ENCODE data around the gene F8. TPM values are rescaled to one million over a fixed set of nuclear protein-coding genes. Genes with fewer than 3 reads are reported as not detected.
A peak's percentile ranks its signal among the peaks of the same experiment; 100 is the strongest.
"Not testable (repeated sequence)": the region's sequence is repeated elsewhere in the genome, so short reads cannot be mapped to it uniquely, and the experiment has no call there.

The F8 gene
- total RNA-seq, 4 donors from 2014 or later, result 12.5 to 26.5 (median 19.1) TPM

DNA sequence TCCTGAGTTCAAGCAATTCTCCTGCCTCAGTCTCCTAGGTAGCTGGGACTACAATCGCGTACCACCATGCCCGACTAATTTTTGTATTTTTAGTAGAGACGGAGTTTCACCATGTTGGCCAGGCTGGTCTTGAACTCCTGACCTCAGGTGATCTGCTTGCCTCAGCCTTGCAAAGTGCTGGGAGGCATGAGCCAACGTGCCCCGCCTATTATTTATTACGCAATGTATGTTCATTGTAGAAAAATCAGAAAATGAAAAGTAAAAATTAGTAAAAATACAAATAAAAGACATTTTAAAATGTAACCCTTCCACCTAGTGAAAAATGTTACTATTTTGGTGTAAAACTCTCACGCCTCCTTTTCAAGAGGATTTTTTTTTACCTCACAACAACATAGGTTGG is 122.2 kb downstream of the F8 start:
- 81 to 82% methylated on average over 5 to 7 of the region's 8 CpGs for WGBS, 2 donors (ENCODE audit: low coverage in 1 of 2)
- Histone ChIP-seq H3K4me1 (no peaks in the 10 kb centered on the region), H3K27ac (no peak overlapping the region), H3K4me3 (no peak overlapping the region), H3K9me3 (no peaks in the 10 kb centered on the region), H3K27me3 (no peaks in the 10 kb centered on the region), H3K36me3 (no peaks in the 10 kb centered on the region)
- ATAC-seq, result no peak
- no peak for TF ChIP-seq EP300 (IDR thresholded peaks at IDR 0.05)

DNA sequence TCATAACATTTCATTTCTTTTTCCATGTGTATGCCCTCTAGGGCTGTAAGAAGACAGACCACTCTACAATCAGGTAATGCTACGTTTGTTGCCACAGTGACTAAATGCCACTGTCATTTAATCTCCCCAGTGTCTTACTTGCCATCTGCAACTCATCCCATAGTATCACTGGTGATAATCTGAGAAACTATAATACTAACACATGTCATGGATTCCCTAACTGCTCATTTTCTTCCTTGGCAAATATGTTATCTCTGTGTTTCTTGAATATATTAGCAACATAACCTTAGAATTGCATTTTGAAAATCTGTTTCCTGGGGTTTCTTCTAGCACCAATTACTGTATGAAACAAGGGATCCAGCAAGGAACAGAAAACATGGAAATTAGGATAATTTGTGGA is 130.2 kb downstream of the F8 start:
- Histone ChIP-seq H3K9me3 (no peaks in the 10 kb centered on the region), H3K27ac (no peak overlapping the region), H3K4me1 (peaks cover 0 to 8% (median 0%) of the 10 kb centered on the region in 3 donors), H3K36me3 (no peaks in the 10 kb centered on the region), H3K27me3 (no peaks in the 10 kb centered on the region), H3K4me3 (no peak overlapping the region)
- no peak for ATAC-seq
- WGBS, 2 donors (ENCODE audit: low coverage in 1 of 2), result 57 to 86% methylated on average over 1 of the region's 1 CpG
- TF ChIP-seq POLR2A (IDR thresholded peaks at IDR 0.05), result no peak
- no peak for TF ChIP-seq CTCF (IDR thresholded peaks at IDR 0.05)
- TF ChIP-seq EP300 (IDR thresholded peaks at IDR 0.05), result no peak
- TF ChIP-seq POLR2AphosphoS5 (IDR thresholded peaks at IDR 0.05), result no peak

- no peaks in the 10 kb centered on the region for H3K9me3 ChIP-seq
- 36 to 58% methylated on average over 1 of the region's 1 CpG for WGBS, 2 donors (ENCODE audit: low coverage in 1 of 2)
- no peak for ATAC-seq
- H3K27me3 ChIP-seq, result no peaks in the 10 kb centered on the region
- no peak overlapping the region for H3K27ac ChIP-seq
- no peaks in the 10 kb centered on the region for H3K36me3 ChIP-seq
- no peak overlapping the region for H3K4me3 ChIP-seq
- H3K4me1 ChIP-seq, result peaks cover 0 to 8% (median 0%) of the 10 kb centered on the region in 3 donors
- TF ChIP-seq POLR2A (IDR thresholded peaks at IDR 0.05) (no peak), CTCF (IDR thresholded peaks at IDR 0.05) (no peak), EP300 (IDR thresholded peaks at IDR 0.05) (no peak), POLR2AphosphoS5 (IDR thresholded peaks at IDR 0.05) (no peak)
Measured at GRCh38 chrX:154890990-154891639, 131.4 kb downstream of the F8 start.

DNA sequence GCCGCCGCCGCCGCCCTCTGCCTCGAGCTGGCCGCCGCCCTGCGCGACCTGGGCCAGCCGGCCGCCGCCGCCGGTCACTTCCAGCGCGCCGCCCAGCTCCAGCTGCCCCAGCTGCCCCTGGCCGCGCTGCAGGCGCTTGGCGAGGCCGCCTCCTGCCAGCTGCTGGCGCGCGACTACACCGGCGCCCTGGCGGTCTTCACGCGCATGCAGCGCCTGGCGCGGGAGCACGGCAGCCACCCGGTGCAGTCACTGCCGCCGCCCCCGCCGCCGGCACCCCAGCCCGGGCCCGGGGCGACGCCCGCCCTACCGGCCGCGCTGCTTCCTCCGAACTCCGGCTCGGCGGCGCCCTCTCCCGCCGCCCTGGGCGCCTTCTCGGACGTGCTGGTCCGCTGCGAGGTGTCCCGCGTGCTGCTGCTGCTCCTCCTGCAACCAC is 135.7 kb downstream of the F8 start:
- not testable (repeated sequence) for H3K36me3 ChIP-seq, H3K27me3 ChIP-seq, H3K4me1 ChIP-seq, H3K9me3 ChIP-seq, H3K27ac ChIP-seq, H3K4me3 ChIP-seq
- WGBS, 2 donors (ENCODE audit: low coverage in 1 of 2), result no CpG with 5 or more reads among the region's 62 CpGs
- peak; percentile 65 for ATAC-seq

DNA sequence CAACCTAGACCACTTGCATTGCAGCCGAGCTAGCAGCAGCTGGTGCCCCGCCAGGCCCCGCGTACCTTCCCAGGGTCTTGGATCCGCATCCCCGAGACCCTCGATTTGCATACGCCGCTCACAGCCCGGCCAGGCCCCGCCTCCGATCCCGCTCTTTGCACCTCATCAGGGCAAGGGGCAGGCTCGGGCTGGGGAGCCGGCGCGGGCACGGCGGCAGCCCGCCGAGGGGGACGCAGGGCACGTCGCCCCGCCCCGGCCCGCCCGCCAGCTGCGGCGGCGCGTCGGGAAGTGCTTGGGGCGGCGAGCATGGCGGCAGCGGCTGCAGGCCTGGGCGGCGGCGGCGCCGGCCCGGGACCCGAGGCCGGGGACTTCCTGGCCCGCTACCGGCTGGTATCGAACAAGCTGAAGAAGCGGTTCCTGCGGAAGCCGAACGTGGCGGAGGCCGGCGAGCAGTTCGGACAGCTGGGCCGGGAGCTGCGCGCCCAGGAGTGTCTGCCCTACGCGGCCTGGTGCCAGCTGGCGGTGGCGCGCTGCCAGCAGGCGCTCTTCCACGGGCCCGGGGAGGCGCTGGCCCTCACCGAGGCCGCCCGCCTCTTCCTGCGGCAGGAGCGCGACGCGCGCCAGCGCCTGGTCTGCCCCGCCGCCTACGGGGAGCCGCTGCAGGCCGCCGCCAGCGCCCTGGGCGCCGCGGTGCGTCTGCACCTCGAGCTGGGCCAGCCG is 136.3 kb downstream of the F8 start, which contains the start of gene F8A1:
Gene F8A1 (plus strand): TSS at position 287 of the 720 bp plus-strand sequence. CDS start 20 bp downstream, at position 307.
- Histone ChIP-seq H3K27ac (peak within 1 kb of the TSS in 1 of 4 donors; percentile 61), H3K4me3 (peak within 1 kb of the TSS in 1 of 2 donors; percentile 31)
- ATAC-seq, result peak; percentile 79
- not testable (repeated sequence) for H3K9me3 ChIP-seq, H3K36me3 ChIP-seq, H3K27me3 ChIP-seq, H3K4me1 ChIP-seq
- WGBS, 2 donors (ENCODE audit: low coverage in 1 of 2), result no CpG with 5 or more reads among the region's 91 CpGs

DNA sequence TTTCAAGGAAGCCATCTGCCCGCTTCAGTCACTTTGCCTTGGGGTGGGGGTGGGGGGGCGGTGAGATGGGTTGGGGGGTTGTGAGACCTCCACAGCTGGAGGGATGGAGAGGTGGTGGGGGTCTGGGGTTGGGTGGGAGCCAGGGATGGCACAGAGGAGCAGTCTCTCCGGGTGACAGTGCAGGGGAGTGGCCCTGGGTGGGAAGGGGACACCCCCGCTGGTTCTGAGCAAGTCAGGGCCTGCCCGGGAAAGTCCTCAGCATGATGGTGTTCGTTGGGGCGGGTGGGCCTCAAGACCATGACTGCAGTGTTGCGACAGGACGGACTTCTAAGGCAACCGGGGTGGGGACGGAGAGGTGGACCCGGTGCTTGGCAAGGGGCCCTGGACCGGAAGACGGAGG is 137.0 kb downstream of the F8 start:
- H3K4me3 ChIP-seq, H3K4me1 ChIP-seq, ATAC-seq, H3K9me3 ChIP-seq, H3K36me3 ChIP-seq, H3K27me3 ChIP-seq, H3K27ac ChIP-seq: not testable (repeated sequence)
- WGBS, 2 donors (ENCODE audit: low coverage in 1 of 2), result no CpG with 5 or more reads among the region's 14 CpGs

GRCh38 chrX:154885057-154885456 is 137.5 kb downstream of the F8 start:
- H3K27me3 ChIP-seq, H3K9me3 ChIP-seq, ATAC-seq, H3K27ac ChIP-seq, H3K36me3 ChIP-seq, H3K4me1 ChIP-seq, H3K4me3 ChIP-seq: not testable (repeated sequence)
- WGBS, 2 donors (ENCODE audit: low coverage in 1 of 2), result no CpG with 5 or more reads among the region's 33 CpGs

- not testable (repeated sequence) for H3K27me3 ChIP-seq, H3K4me1 ChIP-seq, H3K9me3 ChIP-seq, H3K27ac ChIP-seq, H3K36me3 ChIP-seq, ATAC-seq, H3K4me3 ChIP-seq
- no CpG with 5 or more reads among the region's 8 CpGs for WGBS, 2 donors (ENCODE audit: low coverage in 1 of 2)
Measured at GRCh38 chrX:154884069-154884468, 138.5 kb downstream of the F8 start.
